HEK293T (cell line): ENCODE data around the gene CWC15.

Source experiments
- ARNT ChIP-seq: fragments of 450-650 bp; IDR thresholded peaks from 2 replicates; pipeline ENCODE4 v1.6.1; 2017; ENCODE audit warnings: mild to moderate bottlenecking
- BHLHE40 ChIP-seq: fragments of 450-650 bp; IDR thresholded peaks from 2 replicates; pipeline ENCODE4 v1.6.1; 2016; ENCODE audit warnings: mild to moderate bottlenecking, moderate library complexity, borderline replicate concordance
- CTBP1 ChIP-seq: fragments of 450-650 bp; IDR thresholded peaks from 2 replicates; pipeline ENCODE4 v1.6.1; 2016; ENCODE audit warnings: borderline replicate concordance
- FOXA1 ChIP-seq: fragments of 450-650 bp; IDR thresholded peaks from 2 replicates; pipeline ENCODE4 v1.6.1; 2016; ENCODE audit warnings: mild to moderate bottlenecking
- NFRKB ChIP-seq: fragments of 450-650 bp; IDR thresholded peaks from 2 replicates; pipeline ENCODE4 v1.6.1; 2016; ENCODE audit warnings: mild to moderate bottlenecking, moderate library complexity
- SP1 ChIP-seq: fragments of 450-650 bp; IDR thresholded peaks from 2 replicates; pipeline ENCODE4 v1.6.1; 2017
- SUZ12 ChIP-seq: fragments of 450-650 bp; IDR thresholded peaks from 2 replicates; pipeline ENCODE4 v1.6.1; 2016; ENCODE audit warnings: mild to moderate bottlenecking
- TARDBP ChIP-seq: fragments of 450-650 bp; IDR thresholded peaks from 2 replicates; pipeline ENCODE4 v1.6.1; 2016
- ZNF384 ChIP-seq: fragments of 450-650 bp; IDR thresholded peaks from 2 replicates; pipeline ENCODE4 v1.6.1; 2016

GRCh38 chr11:94964934-94965333, 8.4 kb downstream of the CWC15 start:
- TF ChIP-seq ZNF384 (no peak), SUZ12 (no peak), FOXA1 (no peak), ARNT (no peak), NFRKB (no peak), TARDBP (no peak), BHLHE40 (no peak), CTBP1 (no peak), SP1 (no peak)
